Measurements from ENCODE around the gene C22orf15. TPM values are rescaled to one million over a fixed set of nuclear protein-coding genes. Genes with fewer than 3 reads are reported as not detected.

C22orf15 gene
- total RNA-seq, 1 donor from 2014 or later: not detected

GRCh38 chr22:23750714-23751440 is 11.9 kb upstream of the C22orf15 start, which contains the start of gene ZNF70:
Gene ZNF70 (minus strand): TSS chr22:23751112. CDS start chr22:23745140, 5,972 bp downstream.
- H3K9me3 ChIP-seq (ENCODE audit: control insufficient read depth in 3 of 3, low read length in 3 of 3): no peaks in the 10 kb centered on the region
- H3K4me1 ChIP-seq (ENCODE audit: control insufficient read depth in 3 of 3, insufficient read depth in 3 of 3, low read length in 3 of 3): peaks cover 5 to 17% (median 11%) of the 10 kb centered on the region in 3 donors
- H3K9ac ChIP-seq (ENCODE audit: low read depth in 1 of 3, low read length in 3 of 3): peak within 1 kb of the TSS; percentile 80 to 90 (median 85)
- H3K27ac ChIP-seq (ENCODE audit: low read depth, low read length): peak within 1 kb of the TSS; percentile 79
- H3K27me3 ChIP-seq (ENCODE audit: control insufficient read depth in 3 of 3, insufficient read depth in 3 of 3, low read length in 3 of 3): no peaks in the 10 kb centered on the region
- peak within 1 kb of the TSS; percentile 84 to 89 (median 84) for H3K4me3 ChIP-seq (ENCODE audit: low read length in 3 of 3)
- no peaks in the 10 kb centered on the region for H3K36me3 ChIP-seq (ENCODE audit: control insufficient read depth in 3 of 3, insufficient read depth in 3 of 3, low read length in 3 of 3)

- Histone ChIP-seq H3K9ac (ENCODE audit: low read depth in 1 of 3, low read length in 3 of 3) (peak overlapping the region; percentile 80 to 90 (median 85)), H3K9me3 (ENCODE audit: control insufficient read depth in 3 of 3, low read length in 3 of 3) (no peaks in the 10 kb centered on the region), H3K4me3 (ENCODE audit: low read length in 3 of 3) (peak overlapping the region; percentile 77 to 89 (median 84)), H3K36me3 (ENCODE audit: control insufficient read depth in 3 of 3, insufficient read depth in 3 of 3, low read length in 3 of 3) (no peaks in the 10 kb centered on the region), H3K4me1 (ENCODE audit: control insufficient read depth in 3 of 3, insufficient read depth in 3 of 3, low read length in 3 of 3) (peaks cover 5 to 17% (median 11%) of the 10 kb centered on the region in 3 donors), H3K27me3 (ENCODE audit: control insufficient read depth in 3 of 3, insufficient read depth in 3 of 3, low read length in 3 of 3) (no peaks in the 10 kb centered on the region), H3K27ac (ENCODE audit: low read depth, low read length) (peak overlapping the region; percentile 79)
These were observed 11.3 kb upstream of the C22orf15 start for GRCh38 chr22:23751441-23751996.

GRCh38 chr22:23752090-23752691 is 10.6 kb upstream of the C22orf15 start:
- peaks cover 5 to 17% (median 11%) of the 10 kb centered on the region in 3 donors for H3K4me1 ChIP-seq (ENCODE audit: control insufficient read depth in 3 of 3, insufficient read depth in 3 of 3, low read length in 3 of 3)
- H3K27ac ChIP-seq (ENCODE audit: low read depth, low read length): no peak overlapping the region
- H3K27me3 ChIP-seq (ENCODE audit: control insufficient read depth in 3 of 3, insufficient read depth in 3 of 3, low read length in 3 of 3): no peaks in the 10 kb centered on the region
- H3K4me3 ChIP-seq (ENCODE audit: low read length in 3 of 3): no peak overlapping the region
- H3K36me3 ChIP-seq (ENCODE audit: control insufficient read depth in 3 of 3, insufficient read depth in 3 of 3, low read length in 3 of 3): no peaks in the 10 kb centered on the region
- H3K9ac ChIP-seq (ENCODE audit: low read depth in 1 of 3, low read length in 3 of 3): no peak overlapping the region
- no peaks in the 10 kb centered on the region for H3K9me3 ChIP-seq (ENCODE audit: control insufficient read depth in 3 of 3, low read length in 3 of 3)

- H3K9ac ChIP-seq (ENCODE audit: low read depth in 1 of 3, low read length in 3 of 3): no peak overlapping the region
- H3K36me3 ChIP-seq (ENCODE audit: control insufficient read depth in 3 of 3, insufficient read depth in 3 of 3, low read length in 3 of 3): no peaks in the 10 kb centered on the region
- no peaks in the 10 kb centered on the region for H3K9me3 ChIP-seq (ENCODE audit: control insufficient read depth in 3 of 3, low read length in 3 of 3)
- peaks cover 5 to 17% (median 11%) of the 10 kb centered on the region in 3 donors for H3K4me1 ChIP-seq (ENCODE audit: control insufficient read depth in 3 of 3, insufficient read depth in 3 of 3, low read length in 3 of 3)
- no peak overlapping the region for H3K27ac ChIP-seq (ENCODE audit: low read depth, low read length)
- H3K4me3 ChIP-seq (ENCODE audit: low read length in 3 of 3): no peak overlapping the region
- no peaks in the 10 kb centered on the region for H3K27me3 ChIP-seq (ENCODE audit: control insufficient read depth in 3 of 3, insufficient read depth in 3 of 3, low read length in 3 of 3)
These were observed 10.0 kb upstream of the C22orf15 start for GRCh38 chr22:23752750-23753149.

GRCh38 chr22:23753385-23753784 is 9.4 kb upstream of the C22orf15 start:
- Histone ChIP-seq H3K4me1 (ENCODE audit: control insufficient read depth in 3 of 3, insufficient read depth in 3 of 3, low read length in 3 of 3) (peaks cover 5 to 17% (median 11%) of the 10 kb centered on the region in 3 donors), H3K27me3 (ENCODE audit: control insufficient read depth in 3 of 3, insufficient read depth in 3 of 3, low read length in 3 of 3) (no peaks in the 10 kb centered on the region), H3K9ac (ENCODE audit: low read depth in 1 of 3, low read length in 3 of 3) (no peak overlapping the region), H3K36me3 (ENCODE audit: control insufficient read depth in 3 of 3, insufficient read depth in 3 of 3, low read length in 3 of 3) (no peaks in the 10 kb centered on the region), H3K4me3 (ENCODE audit: low read length in 3 of 3) (no peak overlapping the region), H3K9me3 (ENCODE audit: control insufficient read depth in 3 of 3, low read length in 3 of 3) (no peaks in the 10 kb centered on the region), H3K27ac (ENCODE audit: low read depth, low read length) (no peak overlapping the region)

- peaks cover 5 to 17% (median 11%) of the 10 kb centered on the region in 3 donors for H3K4me1 ChIP-seq (ENCODE audit: control insufficient read depth in 3 of 3, insufficient read depth in 3 of 3, low read length in 3 of 3)
- H3K9ac ChIP-seq (ENCODE audit: low read depth in 1 of 3, low read length in 3 of 3): no peak within 1 kb of the TSS
- H3K27me3 ChIP-seq (ENCODE audit: control insufficient read depth in 3 of 3, insufficient read depth in 3 of 3, low read length in 3 of 3): no peaks in the 10 kb centered on the region
- no peak within 1 kb of the TSS for H3K4me3 ChIP-seq (ENCODE audit: low read length in 3 of 3)
- H3K27ac ChIP-seq (ENCODE audit: low read depth, low read length): no peak within 1 kb of the TSS
- H3K9me3 ChIP-seq (ENCODE audit: control insufficient read depth in 3 of 3, low read length in 3 of 3): no peaks in the 10 kb centered on the region
- H3K36me3 ChIP-seq (ENCODE audit: control insufficient read depth in 3 of 3, insufficient read depth in 3 of 3, low read length in 3 of 3): no peaks in the 10 kb centered on the region
These were observed 8.4 kb upstream of the C22orf15 start, which contains the start of gene VPREB3 for GRCh38 chr22:23754220-23754919. Gene VPREB3 (minus strand): TSS chr22:23754425. CDS start chr22:23754363, 62 bp downstream.

- peaks cover 5 to 12% (median 6%) of the 10 kb centered on the region in 3 donors for H3K4me1 ChIP-seq (ENCODE audit: control insufficient read depth in 3 of 3, insufficient read depth in 3 of 3, low read length in 3 of 3)
- H3K27me3 ChIP-seq (ENCODE audit: control insufficient read depth in 3 of 3, insufficient read depth in 3 of 3, low read length in 3 of 3): no peaks in the 10 kb centered on the region
- no peaks in the 10 kb centered on the region for H3K36me3 ChIP-seq (ENCODE audit: control insufficient read depth in 3 of 3, insufficient read depth in 3 of 3, low read length in 3 of 3)
- H3K9me3 ChIP-seq (ENCODE audit: control insufficient read depth in 3 of 3, low read length in 3 of 3): no peaks in the 10 kb centered on the region
- H3K27ac ChIP-seq (ENCODE audit: low read depth, low read length): no peak overlapping the region
- no peak overlapping the region for H3K9ac ChIP-seq (ENCODE audit: low read depth in 1 of 3, low read length in 3 of 3)
- no peak overlapping the region for H3K4me3 ChIP-seq (ENCODE audit: low read length in 3 of 3)
These were observed 7.7 kb upstream of the C22orf15 start for GRCh38 chr22:23754980-23755636.

- Histone ChIP-seq H3K9ac (ENCODE audit: low read depth in 1 of 3, low read length in 3 of 3) (no peak overlapping the region), H3K4me1 (ENCODE audit: control insufficient read depth in 3 of 3, insufficient read depth in 3 of 3, low read length in 3 of 3) (peaks cover 5 to 7% (median 6%) of the 10 kb centered on the region in 3 donors), H3K27ac (ENCODE audit: low read depth, low read length) (no peak overlapping the region), H3K36me3 (ENCODE audit: control insufficient read depth in 3 of 3, insufficient read depth in 3 of 3, low read length in 3 of 3) (no peaks in the 10 kb centered on the region), H3K9me3 (ENCODE audit: control insufficient read depth in 3 of 3, low read length in 3 of 3) (no peaks in the 10 kb centered on the region), H3K27me3 (ENCODE audit: control insufficient read depth in 3 of 3, insufficient read depth in 3 of 3, low read length in 3 of 3) (no peaks in the 10 kb centered on the region), H3K4me3 (ENCODE audit: low read length in 3 of 3) (no peak overlapping the region)
These were observed 7.1 kb upstream of the C22orf15 start for GRCh38 chr22:23755711-23756110.

GRCh38 chr22:23756891-23757290 is 5.9 kb upstream of the C22orf15 start:
- Histone ChIP-seq H3K4me3 (ENCODE audit: low read length in 3 of 3) (no peak overlapping the region), H3K36me3 (ENCODE audit: control insufficient read depth in 3 of 3, insufficient read depth in 3 of 3, low read length in 3 of 3) (no peaks in the 10 kb centered on the region), H3K9ac (ENCODE audit: low read depth in 1 of 3, low read length in 3 of 3) (no peak overlapping the region), H3K4me1 (ENCODE audit: control insufficient read depth in 3 of 3, insufficient read depth in 3 of 3, low read length in 3 of 3) (no peaks in the 10 kb centered on the region), H3K27me3 (ENCODE audit: control insufficient read depth in 3 of 3, insufficient read depth in 3 of 3, low read length in 3 of 3) (no peaks in the 10 kb centered on the region), H3K27ac (ENCODE audit: low read depth, low read length) (no peak overlapping the region), H3K9me3 (ENCODE audit: control insufficient read depth in 3 of 3, low read length in 3 of 3) (no peaks in the 10 kb centered on the region)

All from skeletal muscle tissue (tissue), 4 donors.